Activated T-helper 9 cell treated with anti-CD3 and anti-CD28 coated beads, Interleukin-2, amount 50 U/mL, for 16 hours (primary cell): ENCODE results near the gene CSNK1G1.
"Not testable (repeated sequence)": the region's sequence is repeated elsewhere in the genome, so short reads cannot be mapped to it uniquely, and the experiment has no call there.

Experiments used
- DNase-seq: peaks from one replicate; pipeline ENCODE4 v3.0.0-alpha.2; 2020; ENCODE audit warnings: low read depth

The CSNK1G1 gene

DNA sequence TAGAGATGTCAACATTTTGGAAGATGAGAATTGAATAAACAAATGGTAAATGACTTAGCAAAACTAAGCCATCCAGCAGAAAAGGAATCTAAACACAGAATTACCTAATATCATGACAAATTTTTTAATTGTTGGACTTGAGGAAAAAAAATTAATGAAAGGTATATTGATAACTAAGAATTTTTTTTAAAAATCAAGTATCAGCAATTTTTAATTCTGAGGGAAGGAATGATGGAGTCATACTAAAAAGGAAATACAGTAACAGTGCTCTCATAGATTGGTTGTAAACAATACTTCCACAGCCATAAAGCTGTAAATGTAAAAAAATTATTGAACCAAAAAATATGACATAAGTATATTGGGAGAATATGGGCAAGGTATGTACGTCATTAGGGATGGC, 68.0 kb downstream of the CSNK1G1 start:
- no peak for DNase-seq

DNA sequence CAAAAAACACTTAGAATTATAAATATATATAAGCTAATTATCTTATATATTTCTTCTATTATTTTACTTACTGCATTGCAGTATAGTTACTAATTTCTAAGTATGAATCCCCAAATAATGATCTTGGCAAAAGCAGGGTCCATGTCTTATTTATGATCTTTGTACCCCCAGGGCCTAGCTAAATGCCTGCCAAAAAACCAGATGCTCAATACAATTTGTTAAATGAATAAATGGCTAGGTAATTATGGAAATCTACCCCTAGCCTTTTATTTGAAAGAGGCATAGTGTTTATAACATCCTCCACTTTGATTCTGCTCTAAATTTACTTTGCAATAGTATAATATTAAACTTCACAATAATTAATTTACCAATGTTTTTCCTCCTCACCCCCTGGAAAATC, 69.5 kb downstream of the CSNK1G1 start:
- no peak for DNase-seq

DNA sequence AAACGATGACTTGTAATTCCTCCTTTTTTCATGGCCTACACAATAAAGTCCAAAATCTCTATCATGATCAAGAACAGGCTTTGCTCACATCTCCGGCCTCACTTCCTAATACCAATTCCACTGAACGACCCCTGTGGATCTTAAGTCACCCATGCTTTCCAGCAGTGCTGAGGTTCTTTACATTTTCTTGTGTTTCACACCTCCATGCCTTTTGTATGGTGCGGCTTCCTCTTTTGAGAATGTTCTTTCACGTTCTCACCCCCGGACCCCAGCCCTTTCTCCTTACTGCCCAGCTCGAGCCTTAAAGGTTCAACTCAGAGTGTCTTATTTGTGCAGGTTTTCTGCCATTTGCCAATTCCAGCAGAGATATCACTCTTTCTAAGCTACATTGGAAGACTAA, 70.1 kb downstream of the CSNK1G1 start:
- DNase-seq = no peak

DNA sequence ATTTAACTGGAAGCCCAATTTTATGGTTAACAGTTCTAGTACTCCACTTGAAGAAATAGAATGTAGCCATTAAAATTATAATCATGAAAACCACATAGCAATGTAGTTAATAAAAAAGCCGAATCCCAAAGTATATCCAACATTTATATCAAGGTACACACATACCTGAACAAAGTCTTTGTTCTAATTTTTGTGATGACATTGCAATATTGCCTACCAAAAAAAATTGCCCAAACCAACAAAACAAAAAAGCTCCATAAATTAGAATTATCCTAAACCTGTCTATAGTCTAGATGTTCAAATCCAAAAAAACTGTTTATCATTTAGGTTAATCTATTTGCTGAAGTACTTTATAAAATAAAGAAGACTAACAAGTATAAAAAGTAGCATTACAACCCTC, 70.8 kb downstream of the CSNK1G1 start:
- DNase-seq = no peak

DNA sequence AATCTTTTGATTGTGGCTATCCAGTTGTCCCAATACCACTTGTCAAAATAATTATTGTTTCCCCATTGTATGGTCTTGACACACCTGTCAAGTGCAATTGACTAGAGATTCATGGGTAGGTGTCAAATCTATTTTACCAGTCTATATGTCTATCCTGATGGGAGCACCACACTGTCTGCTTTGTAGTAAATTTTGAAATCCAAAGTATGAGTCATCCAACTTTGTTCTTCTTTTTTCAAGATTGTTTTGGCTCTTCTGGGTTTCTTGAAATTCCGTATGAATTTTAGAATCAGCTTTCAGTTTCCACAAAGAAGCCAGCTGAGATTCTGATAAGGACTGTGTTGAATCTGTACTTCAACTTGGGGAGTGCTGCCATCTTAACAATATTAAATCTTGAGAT, 71.9 kb downstream of the CSNK1G1 start:
- no peak for DNase-seq

DNA sequence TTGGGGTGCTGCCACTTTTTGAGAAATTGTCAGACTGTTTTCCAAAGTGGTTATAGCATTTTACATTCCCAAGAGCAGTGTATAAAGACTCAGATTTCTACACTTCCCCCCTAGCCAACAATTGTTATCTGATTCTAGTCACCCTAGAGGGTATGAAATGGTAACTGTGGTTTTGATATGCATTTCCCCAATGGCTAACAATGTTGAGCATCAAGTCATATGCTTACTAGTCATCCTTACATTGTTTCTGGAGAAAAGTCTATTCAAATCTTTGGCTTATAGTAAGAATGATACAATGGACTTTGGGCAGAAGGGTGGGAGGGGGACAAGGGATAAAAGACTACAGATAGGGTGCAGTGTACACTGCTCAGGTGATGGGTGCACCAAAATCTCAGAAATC, 73.3 kb downstream of the CSNK1G1 start:
- no peak for DNase-seq

DNA sequence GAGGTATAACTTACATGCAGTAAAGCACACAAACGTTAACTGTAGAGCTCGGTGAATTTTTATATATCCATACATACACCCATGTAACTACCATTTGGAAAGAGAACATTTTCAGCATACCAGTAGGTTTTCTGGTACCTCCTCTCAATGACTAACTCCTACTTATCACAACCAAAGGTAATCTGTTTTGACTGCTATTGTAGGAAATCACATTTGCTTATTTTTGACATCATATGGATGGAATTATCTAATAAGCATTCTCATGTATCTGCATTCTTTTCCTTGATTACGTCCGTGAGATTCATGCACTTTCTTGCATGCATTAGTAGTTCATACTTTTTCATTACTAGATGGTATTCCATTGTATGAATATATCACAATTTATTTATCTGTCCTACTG, 76.8 kb downstream of the CSNK1G1 start:
- DNase-seq = no peak

DNA sequence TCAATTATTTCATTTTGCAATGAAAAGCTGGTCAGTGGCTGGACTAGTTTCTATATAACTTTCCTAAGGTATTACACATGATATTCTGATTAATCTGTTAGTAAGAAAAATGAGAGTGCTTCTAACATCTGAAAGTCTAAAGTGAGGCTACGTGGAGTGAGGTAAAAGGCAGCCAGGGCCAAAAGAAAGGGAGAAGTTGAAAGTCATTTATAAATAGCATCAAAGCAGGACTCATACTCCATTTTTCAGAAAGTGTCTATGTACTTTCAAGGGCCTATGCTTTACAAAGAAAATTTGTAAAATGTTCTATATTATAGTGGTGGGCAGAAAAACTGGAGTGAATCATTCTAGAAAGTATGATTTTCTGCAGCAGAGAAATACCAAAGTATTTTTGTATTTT, 80.0 kb downstream of the CSNK1G1 start:
- no peak for DNase-seq

DNA sequence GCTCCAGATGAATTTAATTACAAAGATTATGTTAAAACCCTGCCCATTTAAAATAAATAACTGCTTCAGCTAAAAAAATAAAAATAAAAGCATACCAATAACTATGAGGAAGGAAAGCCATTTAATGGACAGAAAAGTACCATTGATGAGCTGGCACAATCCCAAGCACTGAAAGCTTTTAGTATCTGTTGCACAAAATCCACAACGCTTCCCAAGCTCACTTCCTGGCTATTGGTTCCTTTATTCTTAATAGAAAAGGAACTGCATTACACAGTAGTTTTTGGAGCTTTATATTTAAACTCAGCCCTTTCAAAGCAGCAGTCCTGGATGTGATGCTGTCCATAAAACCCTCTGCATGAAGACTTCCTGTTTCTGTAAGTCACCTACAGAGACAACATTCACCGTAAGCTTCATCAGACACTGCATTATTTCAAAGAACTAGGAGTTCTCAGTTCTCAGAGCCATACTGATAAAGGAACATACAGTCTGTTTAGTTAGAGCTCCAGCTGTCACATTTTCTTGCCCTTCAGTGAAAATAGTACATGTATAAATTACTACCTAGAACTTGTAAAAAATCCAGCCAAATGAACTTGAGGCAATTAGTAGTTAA, 81.5 kb downstream of the CSNK1G1 start:
- no peak for DNase-seq

DNA sequence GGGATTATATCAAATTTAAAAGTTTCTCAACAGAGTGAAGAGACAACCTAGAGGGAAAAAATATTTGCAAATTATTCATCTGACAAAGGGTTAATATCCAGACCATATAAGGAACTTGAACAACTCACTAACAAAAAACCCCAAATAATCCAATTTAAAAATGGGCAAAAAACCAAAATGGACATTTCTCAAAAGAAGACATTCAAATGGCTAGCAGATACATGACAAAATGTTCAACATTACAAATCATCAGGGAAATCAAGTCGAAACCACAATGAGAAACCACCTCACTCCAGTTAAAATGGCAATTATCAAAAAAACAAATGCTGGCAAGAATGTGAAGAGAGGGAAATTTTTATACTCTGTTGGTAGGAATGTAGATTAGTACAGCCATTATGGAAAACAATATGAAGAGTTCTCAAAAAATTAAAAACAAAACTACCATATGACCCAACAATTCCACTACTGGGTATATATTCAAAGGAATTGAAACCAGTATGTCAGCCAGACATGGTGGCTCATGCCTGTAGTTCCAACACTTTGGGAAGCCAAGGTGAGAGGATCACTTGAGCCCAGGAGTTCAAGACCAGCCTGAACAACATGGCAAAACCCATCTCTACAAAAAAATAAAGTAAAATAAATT, 88.5 kb downstream of the CSNK1G1 start:
- DNase-seq = no peak

DNA sequence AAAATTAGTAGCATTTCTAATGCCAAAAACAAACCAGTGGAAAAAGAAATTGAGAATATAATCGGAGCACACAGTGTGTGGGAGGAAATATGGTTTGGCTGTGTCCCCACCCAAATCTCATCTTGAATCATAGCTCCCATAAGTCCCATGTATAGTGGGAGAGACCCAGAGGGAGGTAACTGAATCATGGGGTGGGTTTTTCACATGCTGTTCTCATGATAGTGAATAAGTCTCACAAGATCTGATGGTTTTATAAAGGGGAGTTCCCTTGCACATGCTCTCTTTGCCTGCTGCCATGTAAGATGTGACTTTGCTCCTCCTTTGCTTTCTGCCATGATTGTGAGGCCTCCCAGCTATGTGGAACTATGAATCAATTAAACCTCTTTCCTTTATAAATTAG, 90.8 kb downstream of the CSNK1G1 start:
- DNase-seq = not testable (repeated sequence)

DNA sequence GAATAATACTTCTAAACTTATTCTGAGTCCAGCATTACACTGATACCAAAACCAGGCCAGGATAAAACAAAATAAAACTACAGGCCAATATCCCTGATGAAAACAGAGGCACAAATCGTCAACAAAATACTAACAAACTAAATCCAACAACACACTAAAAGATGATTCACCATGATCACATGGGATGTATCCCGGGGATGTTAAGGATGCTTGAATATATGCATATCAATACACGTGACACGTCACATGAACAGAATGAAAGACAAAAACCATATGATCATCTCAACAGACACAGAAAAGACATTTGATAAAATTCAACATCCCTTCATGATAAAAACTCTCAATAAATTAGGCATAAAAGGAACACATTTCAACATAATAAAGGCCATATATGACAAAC, 91.5 kb downstream of the CSNK1G1 start:
- DNase-seq = no peak

DNA sequence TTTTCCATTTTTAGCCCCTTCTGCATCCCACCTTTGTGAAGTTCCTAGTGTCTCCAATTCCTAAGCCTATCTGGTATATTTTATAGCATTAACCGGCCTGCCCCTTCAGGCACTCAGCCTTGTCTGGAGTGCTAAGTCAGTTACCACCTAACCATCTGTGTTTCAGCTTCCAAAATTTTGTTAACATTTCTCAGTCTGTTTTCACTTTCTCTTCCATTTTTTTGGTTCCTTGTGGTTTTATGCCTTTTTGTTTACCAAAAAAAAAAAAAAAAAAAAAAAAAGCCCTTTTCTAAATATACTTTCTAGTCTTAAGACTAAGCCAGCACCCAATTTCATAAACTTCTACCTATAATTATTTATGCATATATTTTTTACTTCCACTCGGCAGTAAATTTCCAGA, 92.4 kb downstream of the CSNK1G1 start:
- DNase-seq = no peak

DNA sequence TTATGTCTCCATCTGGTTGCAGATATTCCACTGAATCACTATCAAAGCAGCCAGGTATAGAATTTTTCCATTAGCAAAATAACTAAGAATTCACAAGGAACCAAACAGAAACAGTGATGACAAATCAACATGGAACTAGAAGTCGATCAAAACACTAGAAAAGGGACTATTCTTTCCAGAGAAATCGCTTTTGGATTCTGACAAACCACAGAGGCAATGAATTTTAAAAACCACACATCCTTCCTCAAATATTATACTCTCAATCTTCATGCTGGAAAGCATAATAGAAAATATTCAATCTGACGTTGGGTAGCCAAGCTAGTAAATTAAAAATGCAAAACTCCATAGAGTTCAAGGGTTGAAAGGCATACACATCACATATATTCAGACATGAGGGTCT, 99.9 kb downstream of the CSNK1G1 start:
- DNase-seq = no peak

DNA sequence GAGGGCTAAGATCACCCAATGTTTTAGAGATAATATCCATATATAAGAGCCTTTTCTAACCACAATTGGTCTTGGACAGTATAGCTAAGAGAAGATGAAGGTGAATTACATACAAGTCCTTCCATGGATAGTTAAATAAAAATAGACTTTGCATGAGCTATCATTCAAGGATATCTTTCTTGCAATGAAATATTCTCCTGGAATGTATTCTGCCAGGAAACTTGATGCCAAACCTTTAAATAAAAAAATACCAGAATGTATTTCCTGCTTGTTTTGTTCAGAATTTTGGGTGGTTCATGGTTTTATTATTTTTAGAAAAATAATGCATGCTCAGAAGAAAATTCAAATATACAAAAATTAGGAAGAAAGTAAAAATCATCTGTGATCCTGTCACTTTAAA, 104.3 kb downstream of the CSNK1G1 start:
- DNase-seq = no peak

DNA sequence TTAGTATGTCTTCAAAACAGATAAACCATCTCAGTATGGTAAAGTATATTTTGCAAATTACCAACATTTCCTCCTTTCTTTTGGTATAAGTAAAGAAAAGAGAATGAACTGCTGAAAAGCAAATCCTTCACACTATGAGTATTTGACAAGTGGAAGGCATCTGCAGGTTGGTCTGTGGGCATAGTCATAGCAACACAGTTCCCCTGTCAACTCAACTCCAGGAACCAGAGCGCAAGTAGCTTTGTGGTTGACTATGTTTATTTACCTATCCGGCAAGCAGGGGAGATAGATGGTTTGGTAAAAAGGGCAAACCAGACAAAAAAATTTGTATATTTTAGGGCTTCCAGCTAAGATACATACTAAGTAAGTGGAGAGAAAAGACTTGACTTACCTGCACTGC, 104.9 kb downstream of the CSNK1G1 start:
- DNase-seq = no peak

DNA sequence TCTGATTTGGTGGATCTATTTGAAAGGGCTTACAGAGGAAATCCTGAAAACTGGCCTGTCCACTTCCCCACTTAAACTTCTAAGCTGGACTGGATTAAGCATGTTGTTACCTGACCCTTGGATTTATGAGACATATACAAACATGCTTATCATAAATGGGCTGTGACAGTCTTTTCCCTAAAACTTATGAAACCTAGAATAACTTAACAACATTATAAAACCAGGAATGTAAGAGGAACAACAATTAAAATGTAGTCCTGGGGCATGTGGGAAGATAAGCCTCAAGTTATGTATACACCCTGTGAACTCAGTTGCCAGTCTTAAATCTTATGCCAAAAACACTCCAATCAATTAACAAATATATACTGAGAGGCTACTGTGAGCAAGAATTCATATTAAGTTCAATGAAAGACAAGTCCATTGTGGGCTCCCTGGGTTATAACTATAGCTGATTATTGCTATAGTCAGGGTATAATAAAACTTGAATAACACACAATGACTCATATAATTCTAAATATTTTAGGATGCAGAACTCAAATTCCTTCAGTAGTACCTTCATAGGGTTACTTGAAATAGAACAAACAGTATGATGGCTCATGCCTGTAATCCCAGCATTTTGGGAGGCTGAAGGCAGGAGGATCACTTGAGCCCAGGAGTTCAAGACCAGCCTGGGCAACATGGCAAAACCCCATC, 105.9 kb downstream of the CSNK1G1 start:
- DNase-seq = no peak

DNA sequence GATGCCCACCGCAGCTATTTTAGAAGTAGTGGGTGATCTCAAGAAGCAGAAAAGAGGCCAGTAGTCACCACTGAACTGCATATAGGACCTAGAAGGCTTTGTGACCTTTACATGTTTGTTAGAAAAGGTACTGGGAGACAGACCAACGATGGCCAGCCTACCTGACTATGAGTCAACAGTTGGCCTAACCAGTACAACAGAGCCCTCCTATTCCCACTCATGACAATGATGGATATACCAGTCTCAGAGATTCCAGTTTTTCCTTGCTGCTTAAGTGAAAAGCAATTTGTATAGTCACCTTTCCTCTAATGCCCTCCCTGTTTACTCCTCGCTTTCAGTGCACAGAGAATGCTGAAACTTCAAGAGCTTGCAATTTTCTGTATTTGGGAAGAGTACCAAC, 106.6 kb downstream of the CSNK1G1 start:
- no peak for DNase-seq

DNA sequence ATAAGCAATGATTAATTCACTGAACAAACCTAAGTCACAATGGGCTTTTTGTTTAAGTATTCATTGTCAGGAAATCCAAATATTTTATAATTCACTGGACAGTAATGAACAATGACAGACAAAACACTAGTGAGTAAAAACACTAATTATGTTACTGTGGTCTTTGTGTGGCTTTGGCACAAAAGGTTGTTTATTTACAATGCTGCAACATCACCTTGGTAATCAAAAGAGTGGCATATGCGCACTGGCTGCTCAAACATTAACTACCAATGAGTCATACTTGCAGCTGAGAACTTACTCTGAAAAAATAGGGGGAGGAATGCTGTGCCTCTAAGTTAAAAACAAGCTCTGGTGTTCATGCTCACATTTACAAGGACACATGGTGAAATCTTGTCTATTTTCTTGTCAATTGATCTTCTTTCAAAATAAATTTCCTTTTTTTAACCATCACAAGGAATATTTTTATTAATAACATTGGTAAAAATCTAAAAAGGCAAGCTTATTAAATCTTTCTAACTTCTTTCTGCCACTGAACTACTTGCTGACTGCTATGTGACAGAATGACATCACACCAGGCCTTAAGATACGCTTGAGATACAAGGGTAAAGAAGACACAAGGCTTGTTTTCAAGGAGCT, 107.9 kb downstream of the CSNK1G1 start:
- no peak for DNase-seq

DNA sequence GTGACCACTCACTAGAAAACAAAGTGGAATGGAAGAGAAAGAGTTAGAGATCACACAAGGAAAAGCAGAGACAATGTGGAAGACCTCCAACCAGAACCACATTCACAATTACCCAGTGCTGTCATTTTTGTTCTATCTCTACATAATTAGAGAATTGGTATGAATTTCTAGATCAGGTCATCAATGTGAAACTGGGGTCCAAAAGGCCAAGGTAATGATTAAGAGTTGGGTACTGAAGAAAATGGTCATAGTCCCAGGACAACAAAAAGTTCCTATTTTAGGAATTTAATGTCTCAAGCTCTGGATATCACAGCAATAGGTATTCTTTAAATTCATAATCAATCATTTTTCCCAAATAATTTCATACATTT, 108.5 kb downstream of the CSNK1G1 start:
- DNase-seq = no peak

DNA sequence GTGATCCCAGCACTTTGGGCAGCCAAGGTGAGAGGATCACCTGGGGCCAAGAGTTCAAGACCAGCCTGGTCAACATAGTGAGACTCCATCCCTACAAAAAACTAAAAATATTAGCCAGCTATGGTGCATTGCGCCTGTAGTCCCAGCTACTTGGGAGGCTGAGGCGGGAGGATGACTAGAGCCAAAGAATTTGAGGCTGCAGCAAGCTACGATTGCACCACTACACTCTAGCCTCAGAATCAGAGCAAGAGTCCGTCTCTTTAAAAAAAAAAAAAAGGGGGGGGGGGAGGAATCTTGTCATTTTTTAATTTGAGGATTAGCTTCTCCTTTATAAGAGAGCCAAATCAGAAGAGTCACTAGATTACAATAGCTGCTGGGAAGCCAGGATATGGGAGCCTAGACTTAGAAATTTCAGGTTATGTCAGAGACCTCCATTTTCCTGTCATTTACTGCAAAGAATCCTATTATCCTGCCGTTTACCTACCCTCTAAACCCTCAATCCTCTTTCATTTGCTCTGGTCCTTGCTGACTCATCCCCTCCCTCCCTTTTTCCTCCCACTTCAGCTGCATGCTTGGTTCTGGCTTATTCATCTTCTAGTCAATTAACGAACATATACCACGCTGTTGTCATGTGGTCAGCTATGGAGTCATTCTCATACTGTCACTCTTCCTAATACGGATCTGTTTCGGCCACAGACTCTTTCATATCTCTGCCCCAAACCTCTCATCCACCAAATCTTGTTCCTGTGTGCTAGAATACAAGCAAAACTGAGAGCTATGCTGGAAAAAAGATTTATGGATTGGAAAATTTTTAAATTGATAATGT, 109.4 kb downstream of the CSNK1G1 start:
- peak; percentile 20 for DNase-seq

DNA sequence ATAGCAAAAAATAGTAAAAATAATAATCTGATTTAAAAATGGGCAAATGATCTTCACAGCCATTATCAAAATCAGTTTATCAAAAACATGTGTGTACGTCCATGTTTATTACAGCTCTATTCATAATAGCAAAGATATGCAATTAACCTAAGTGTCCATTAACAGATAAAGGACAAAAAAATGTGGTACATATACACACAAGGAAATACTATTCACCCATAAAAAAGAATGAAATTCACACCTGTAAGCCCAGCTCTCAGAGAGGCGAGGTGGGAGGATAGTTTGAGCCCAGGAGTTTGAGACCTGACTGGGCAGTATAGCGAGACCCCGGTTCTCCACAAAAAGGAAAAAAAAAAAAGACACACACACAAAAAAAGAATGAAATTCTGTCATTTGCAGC, 110.6 kb downstream of the CSNK1G1 start:
- DNase-seq = no peak
